Measurements from ENCODE around the gene YEATS2.

The YEATS2 gene

DNA sequence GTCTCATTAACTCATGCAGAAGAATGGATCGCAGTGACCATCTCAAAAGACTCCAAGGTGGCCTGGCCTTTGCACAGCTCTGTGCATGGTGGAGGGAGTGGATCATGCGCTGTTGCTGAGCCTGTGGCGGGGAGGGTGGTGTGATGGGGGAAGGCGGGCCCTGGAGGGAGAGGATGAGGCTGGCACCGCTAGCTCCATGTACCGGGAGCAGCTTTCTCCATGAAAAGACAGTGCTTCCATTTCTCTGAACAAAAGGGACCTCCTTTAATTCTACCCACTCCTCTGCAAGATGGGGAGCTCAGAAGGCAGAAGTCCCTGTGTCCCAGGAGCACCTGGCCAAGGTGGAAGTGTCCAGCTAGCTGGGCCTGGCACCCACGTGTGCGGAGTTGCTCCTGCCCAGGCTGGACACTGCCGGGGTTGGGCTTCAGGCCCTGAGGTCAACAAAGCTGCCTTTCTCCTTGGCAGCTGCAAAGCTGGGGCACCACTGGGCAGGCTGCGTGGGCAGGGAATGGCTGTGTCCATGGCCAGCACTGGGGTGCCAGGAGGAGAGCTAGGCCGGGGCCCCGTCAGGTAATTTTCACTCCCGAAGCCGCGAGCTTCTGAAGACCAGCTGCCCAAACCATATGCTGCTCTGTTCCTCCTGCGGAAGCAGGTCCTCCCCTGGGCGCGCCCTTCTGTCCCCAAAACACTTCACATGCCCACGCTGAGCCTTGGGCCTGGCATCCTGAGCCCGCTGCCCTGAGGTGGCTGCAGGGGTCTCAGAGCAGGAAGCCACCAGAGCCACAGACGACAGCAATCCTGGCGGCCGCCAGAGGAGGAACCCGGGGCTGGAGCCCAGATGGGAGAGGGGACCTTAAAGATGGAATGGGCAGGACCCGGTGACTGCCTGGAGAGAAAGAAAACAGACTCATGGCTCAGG is 121.4 kb downstream of the YEATS2 start:
- Histone ChIP-seq H3K27me3 (replicated peaks) (no peaks in the 10 kb centered on the region), H3K36me3 (replicated peaks) (no peaks in the 10 kb centered on the region), H3K27ac (no peak overlapping the region), H3K4me3 (ENCODE audit: low read depth, low read length) (no peak overlapping the region)
- in situ Hi-C loops (cut with HindIII; ENCODE audit: low pct_ligation_motif_present, low sequenced_read_pairs) = no loop called here
- no peak for DNase-seq
- TF ChIP-seq, protein P1, sequence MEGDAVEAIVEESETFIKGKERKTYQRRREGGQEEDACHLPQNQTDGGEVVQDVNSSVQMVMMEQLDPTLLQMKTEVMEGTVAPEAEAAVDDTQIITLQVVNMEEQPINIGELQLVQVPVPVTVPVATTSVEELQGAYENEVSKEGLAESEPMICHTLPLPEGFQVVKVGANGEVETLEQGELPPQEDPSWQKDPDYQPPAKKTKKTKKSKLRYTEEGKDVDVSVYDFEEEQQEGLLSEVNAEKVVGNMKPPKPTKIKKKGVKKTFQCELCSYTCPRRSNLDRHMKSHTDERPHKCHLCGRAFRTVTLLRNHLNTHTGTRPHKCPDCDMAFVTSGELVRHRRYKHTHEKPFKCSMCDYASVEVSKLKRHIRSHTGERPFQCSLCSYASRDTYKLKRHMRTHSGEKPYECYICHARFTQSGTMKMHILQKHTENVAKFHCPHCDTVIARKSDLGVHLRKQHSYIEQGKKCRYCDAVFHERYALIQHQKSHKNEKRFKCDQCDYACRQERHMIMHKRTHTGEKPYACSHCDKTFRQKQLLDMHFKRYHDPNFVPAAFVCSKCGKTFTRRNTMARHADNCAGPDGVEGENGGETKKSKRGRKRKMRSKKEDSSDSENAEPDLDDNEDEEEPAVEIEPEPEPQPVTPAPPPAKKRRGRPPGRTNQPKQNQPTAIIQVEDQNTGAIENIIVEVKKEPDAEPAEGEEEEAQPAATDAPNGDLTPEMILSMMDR (IDR thresholded peaks at IDR 0.05; ENCODE audit: low read depth, low read length, missing control alignments) = no peak

DNA sequence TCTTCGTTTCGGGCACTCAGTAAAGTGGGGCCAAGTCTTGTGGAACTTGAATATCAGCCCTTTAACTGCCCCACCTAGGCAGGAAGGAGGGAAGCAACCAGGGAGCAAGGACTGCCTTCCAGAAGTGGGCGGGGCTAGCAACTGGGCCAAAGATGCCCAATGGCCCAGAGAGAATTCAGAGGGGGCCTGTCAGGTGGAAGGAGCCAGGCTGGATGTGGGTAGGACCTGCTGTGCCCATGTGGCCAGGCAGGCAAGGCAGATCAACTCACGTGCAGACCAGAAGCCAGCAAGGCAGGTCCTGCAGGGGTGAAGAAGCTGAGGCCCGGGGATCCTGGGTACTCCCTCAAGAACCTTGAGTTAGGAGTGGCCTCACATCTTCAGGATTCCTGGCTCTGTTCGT is 122.2 kb downstream of the YEATS2 start:
- Histone ChIP-seq H3K27ac (no peak overlapping the region), H3K36me3 (replicated peaks) (no peaks in the 10 kb centered on the region), H3K27me3 (replicated peaks) (no peaks in the 10 kb centered on the region), H3K4me3 (ENCODE audit: low read depth, low read length) (no peak overlapping the region)
- no peak for DNase-seq
- in situ Hi-C loops (cut with HindIII; ENCODE audit: low pct_ligation_motif_present, low sequenced_read_pairs) = no loop called here
- TF ChIP-seq, protein P1 (IDR thresholded peaks at IDR 0.05; ENCODE audit: low read depth, low read length, missing control alignments) = no peak

DNA sequence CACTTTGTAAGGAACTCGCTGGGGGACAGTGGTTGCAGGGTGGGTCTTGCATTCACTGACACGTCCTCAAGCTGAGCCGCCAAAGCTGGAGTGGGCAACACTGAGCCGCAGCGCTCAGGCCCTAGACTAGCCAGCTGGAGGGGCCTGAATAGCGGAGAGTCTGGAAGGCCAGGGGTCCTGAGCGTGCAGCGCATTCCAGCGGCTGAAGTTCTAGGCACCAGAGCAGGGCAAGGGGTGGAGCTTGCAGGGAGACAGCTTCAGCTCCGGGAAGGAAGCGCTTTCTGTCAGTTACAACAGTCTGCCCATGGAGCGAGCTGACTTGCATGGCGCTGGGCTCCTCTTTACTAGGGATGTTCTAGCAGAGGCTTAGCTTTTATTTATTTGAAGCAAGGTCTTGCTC is 125.0 kb downstream of the YEATS2 start:
- in situ Hi-C loops (cut with HindIII; ENCODE audit: low pct_ligation_motif_present, low sequenced_read_pairs) = no loop called here
- H3K4me3 ChIP-seq (ENCODE audit: low read depth, low read length) = no peak overlapping the region
- no peak for DNase-seq
- H3K36me3 ChIP-seq (replicated peaks) = no peaks in the 10 kb centered on the region
- no peaks in the 10 kb centered on the region for H3K27me3 ChIP-seq (replicated peaks)
- H3K27ac ChIP-seq = no peak overlapping the region
- TF ChIP-seq, protein P1 (IDR thresholded peaks at IDR 0.05; ENCODE audit: low read depth, low read length, missing control alignments) = no peak

DNA sequence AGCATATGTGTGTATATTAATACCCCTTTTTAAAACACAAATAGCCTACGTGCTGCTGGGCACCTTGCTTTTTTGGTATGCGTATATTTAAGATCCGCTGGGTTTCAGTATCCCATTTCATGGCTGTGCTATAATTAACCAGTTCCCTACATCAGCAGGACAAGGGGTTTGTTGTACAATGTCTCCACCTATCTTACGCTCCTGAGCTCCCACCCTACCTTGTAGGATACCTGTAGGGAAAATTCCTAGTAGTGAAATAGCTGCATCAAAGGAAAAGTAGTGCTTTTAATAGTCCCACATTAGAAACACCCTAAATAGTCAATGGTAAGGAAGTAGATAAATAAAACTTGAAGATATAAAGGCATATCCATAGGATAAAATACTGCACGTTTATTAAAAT is 126.4 kb downstream of the YEATS2 start:
- DNase-seq = no peak
- in situ Hi-C loops (cut with HindIII; ENCODE audit: low pct_ligation_motif_present, low sequenced_read_pairs) = no loop called here
- Histone ChIP-seq H3K27ac (no peak overlapping the region), H3K27me3 (replicated peaks) (no peaks in the 10 kb centered on the region), H3K4me3 (ENCODE audit: low read depth, low read length) (no peak overlapping the region), H3K36me3 (replicated peaks) (no peaks in the 10 kb centered on the region)
- TF ChIP-seq, protein P1 (IDR thresholded peaks at IDR 0.05; ENCODE audit: low read depth, low read length, missing control alignments) = no peak

DNA sequence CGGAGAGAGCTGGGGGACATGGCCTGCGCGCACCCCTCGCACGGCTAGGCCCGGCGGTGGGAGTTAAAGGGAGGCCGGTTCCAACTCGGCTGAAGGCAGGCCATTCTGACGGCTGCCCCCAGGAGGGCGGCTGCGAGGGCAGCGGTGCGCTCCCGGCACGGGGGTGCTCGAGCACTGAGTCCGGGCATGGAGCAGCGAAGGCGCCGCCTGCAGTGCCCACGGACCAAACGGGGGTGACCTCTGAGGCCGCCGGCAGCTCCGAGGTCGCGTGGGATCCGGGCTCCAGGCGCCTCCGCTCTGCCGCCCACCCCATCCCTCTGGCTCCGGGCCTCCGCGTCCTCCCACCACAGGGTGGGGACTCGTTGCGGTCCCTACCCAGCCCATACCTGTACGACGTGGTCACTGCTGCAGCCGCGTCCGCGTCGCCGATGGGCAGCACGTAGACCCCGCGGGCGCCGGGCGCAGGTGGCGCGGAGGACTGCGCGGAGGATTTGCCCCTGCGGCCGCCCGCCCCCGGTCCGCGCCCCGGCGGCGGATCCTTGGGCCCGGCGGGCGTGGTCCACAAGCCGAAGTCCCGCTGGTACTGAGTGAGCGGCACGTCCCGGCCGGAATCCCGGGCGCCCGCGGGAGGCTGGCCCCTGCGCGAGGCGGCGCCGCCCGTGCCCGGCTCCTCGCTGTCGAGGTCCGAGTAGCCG is 127.3 kb downstream of the YEATS2 start:
- Histone ChIP-seq H3K27me3 (replicated peaks) (no peaks in the 10 kb centered on the region), H3K36me3 (replicated peaks) (peaks cover 8% of the 10 kb centered on the region), H3K4me3 (ENCODE audit: low read depth, low read length) (peak overlapping the region; percentile 68), H3K27ac (no peak overlapping the region)
- TF ChIP-seq, protein P1 (IDR thresholded peaks at IDR 0.05; ENCODE audit: low read depth, low read length, missing control alignments) = no peak
- DNase-seq = no peak
- in situ Hi-C loops (cut with HindIII; ENCODE audit: low pct_ligation_motif_present, low sequenced_read_pairs) = no loop called here
